GM23338 (cell line): ENCODE data around the gene IYD. TPM values are rescaled to one million over a fixed set of nuclear protein-coding genes. Genes with fewer than 3 reads are reported as not detected.

ENCODE experiments used
- ATAC-seq: fragments of 200-7000 bp; cut with Tn5 transposase; 3 replicates; pipeline ENCODE4 v1.9.1; 2020
- DNase-seq: peaks from one replicate; pipeline ENCODE4 v3.0.0-alpha.2; 2015; ENCODE audit warnings: low spot score
- H2AFZ ChIP-seq: fragments of 200-600 bp; sonication (generic); 2 replicates; pipeline ENCODE4 v1.8.0; 2016; ENCODE audit warnings: antibody characterized with exemption, mild to moderate bottlenecking, moderate library complexity
- H3F3A ChIP-seq: fragments of 200-600 bp; sonication (generic); replicated peaks from 2 replicates; pipeline ENCODE4 v1.8.0; 2017; ENCODE audit warnings: antibody characterized with exemption, mixed run types, low read depth
- H3K27ac ChIP-seq: fragments of 200-600 bp; sonication (generic); 2 replicates; pipeline ENCODE4 v1.6.1; 2016; ENCODE audit warnings: low read depth
- H3K27me3 ChIP-seq: fragments of 200-600 bp; sonication (generic); 2 replicates; pipeline ENCODE4 v1.8.0; 2016; ENCODE audit warnings: mild to moderate bottlenecking, mixed run types, moderate library complexity; ENCODE audit not compliant: insufficient read depth
- H3K36me3 ChIP-seq: fragments of 200-600 bp; sonication (generic); 2 replicates; pipeline ENCODE4 v1.8.0; 2016; ENCODE audit warnings: mild to moderate bottlenecking; ENCODE audit not compliant: insufficient read depth
- H3K4me1 ChIP-seq: fragments of 200-600 bp; sonication (generic); 2 replicates; pipeline ENCODE4 v1.8.0; 2016; ENCODE audit warnings: mild to moderate bottlenecking, moderate library complexity; ENCODE audit not compliant: insufficient read depth
- H3K4me2 ChIP-seq: fragments of 200-600 bp; sonication (generic); 2 replicates; pipeline ENCODE4 v1.7.1; 2017; ENCODE audit warnings: mixed run types
- H3K4me3 ChIP-seq: fragments of 200-600 bp; sonication (generic); 2 replicates; pipeline ENCODE4 v1.6.1; 2016; ENCODE audit warnings: mixed run types
- H3K79me2 ChIP-seq: fragments of 200-600 bp; sonication (generic); replicated peaks from 2 replicates; pipeline ENCODE4 v1.8.0; 2017; ENCODE audit warnings: mild to moderate bottlenecking; ENCODE audit not compliant: insufficient read depth
- H3K9me2 ChIP-seq: fragments of 200-600 bp; sonication (generic); 2 replicates; pipeline ENCODE4 v1.8.0; 2017; ENCODE audit not compliant: insufficient read depth
- H4K20me1 ChIP-seq: fragments of 200-600 bp; sonication (generic); replicated peaks from 2 replicates; pipeline ENCODE4 v1.8.0; 2017; ENCODE audit warnings: mild to moderate bottlenecking; ENCODE audit not compliant: insufficient read depth
- H3K27ac Mint-ChIP-seq: 2 replicates; pipeline ENCODE4 v1.8.0; 2020; ENCODE audit warnings: inconsistent platforms, mild to moderate bottlenecking, moderate library complexity, mixed read lengths
- H3K27me3 Mint-ChIP-seq: 3 replicates; pipeline ENCODE4 v1.8.0; 2022; ENCODE audit warnings: low read depth, mild to moderate bottlenecking, moderate library complexity, mixed read lengths, inconsistent platforms; ENCODE audit not compliant: insufficient read depth, poor library complexity
- H3K36me3 Mint-ChIP-seq: 3 replicates; pipeline ENCODE4 v1.8.0; 2021; ENCODE audit warnings: low read depth, mild to moderate bottlenecking, inconsistent platforms, moderate library complexity, mixed read lengths
- H3K4me1 Mint-ChIP-seq: 3 replicates; pipeline ENCODE4 v1.8.0; 2020; ENCODE audit warnings: mild to moderate bottlenecking, inconsistent platforms, mixed read lengths
- H3K4me3 Mint-ChIP-seq: 3 replicates; pipeline ENCODE4 v1.8.0; 2021; ENCODE audit warnings: moderate library complexity, mild to moderate bottlenecking, inconsistent platforms, mixed read lengths
- H3K9me3 Mint-ChIP-seq: 3 replicates; pipeline ENCODE4 v1.8.0; 2020; ENCODE audit warnings: moderate library complexity, mild to moderate bottlenecking, inconsistent platforms, mixed read lengths
- CREB1 ChIP-seq: fragments of 250-450 bp; sonication (Bioruptor Pico); IDR thresholded peaks from 2 replicates; pipeline ENCODE4 v1.5.0; 2020; ENCODE audit warnings: low read depth, mild to moderate bottlenecking, moderate library complexity
- EZH2 ChIP-seq: fragments of 200-600 bp; sonication (generic); IDR thresholded peaks from one replicate; pipeline ENCODE4 v1.8.0; 2017; ENCODE audit warnings: antibody characterized with exemption, mild to moderate bottlenecking, low read depth; ENCODE audit not compliant: unreplicated experiment
- EZH2phosphoT487 ChIP-seq: fragments of 200-600 bp; sonication (generic); IDR thresholded peaks from one replicate; pipeline ENCODE4 v1.8.1; 2018; ENCODE audit warnings: antibody characterized with exemption; ENCODE audit not compliant: unreplicated experiment
- JUNB ChIP-seq: IDR thresholded peaks from one replicate; pipeline ENCODE4 v1.6.1; 2016; ENCODE audit warnings: antibody characterized with exemption; ENCODE audit not compliant: unreplicated experiment
- NANOG ChIP-seq: IDR thresholded peaks from 2 replicates; pipeline ENCODE4 v1.6.1; 2016; ENCODE audit warnings: antibody characterized with exemption, borderline replicate concordance
- POLR2AphosphoS5 ChIP-seq: IDR thresholded peaks from 2 replicates; pipeline ENCODE4 v1.6.1; 2016; ENCODE audit warnings: antibody characterized with exemption, low read depth
- STAT1 ChIP-seq: IDR thresholded peaks from one replicate; pipeline ENCODE4 v1.6.1; 2016; ENCODE audit warnings: antibody characterized with exemption; ENCODE audit not compliant: unreplicated experiment
- ZNF114 ChIP-seq: fragments of 250-450 bp; sonication (Bioruptor Pico); IDR thresholded peaks from 2 replicates; pipeline ENCODE4 v1.5.0; 2020; ENCODE audit warnings: mild to moderate bottlenecking, moderate library complexity
- ZNF331 ChIP-seq: fragments of 250-450 bp; sonication (Bioruptor Pico); IDR thresholded peaks from 2 replicates; pipeline ENCODE4 v1.5.0; 2020; ENCODE audit warnings: low read depth, mild to moderate bottlenecking, moderate library complexity
- polyA plus RNA-seq: library from polyadenylated mRNA; unstranded; fragments of >200 nt; fragmentation: Nextera tagmentation; extraction: Ambion mirVana; gene quantifications from 2 replicates; pipeline ENCODE4 v1.2.1, GENCODE V29; 2016
- total RNA-seq: library from RNA; depleted of rRNA; stranded (reverse); fragments of >200 nt; shearing (Covaris generic); gene quantifications from 2 replicates; pipeline ENCODE4 v1.2.3, GENCODE V29; 2014
- TF ChIP-seq, protein P1 (sequence below): IDR thresholded peaks from 2 replicates; pipeline ENCODE4 v1.6.1; 2016; ENCODE audit warnings: antibody characterized with exemption
- TF ChIP-seq, protein P2 (sequence below), 2 experiments: fragments of 200-600 bp in 1 of 2; sonication (generic) in 1 of 2; conservative IDR thresholded peaks; 2 replicates each; pipeline versions ENCODE4 v1.5.1 to v1.6.1; 2016 to 2017; ENCODE audit warnings: antibody characterized with exemption in 2 of 2, low read depth in 2 of 2, mild to moderate bottlenecking in 2 of 2, moderate library complexity in 1 of 2
- TF ChIP-seq, protein P3 (sequence below): fragments of 250-450 bp; sonication (Bioruptor Pico); IDR thresholded peaks from 2 replicates; pipeline ENCODE4 v1.5.0; 2020; ENCODE audit warnings: mild to moderate bottlenecking, moderate library complexity
- TF ChIP-seq, protein P4 (sequence below): IDR thresholded peaks from one replicate; pipeline ENCODE4 v1.6.1; 2018; ENCODE audit warnings: antibody characterized with exemption; ENCODE audit not compliant: unreplicated experiment

The IYD gene
- total and polyA plus RNA-seq, 2 experiments from 2014 or later, result not detected

DNA sequence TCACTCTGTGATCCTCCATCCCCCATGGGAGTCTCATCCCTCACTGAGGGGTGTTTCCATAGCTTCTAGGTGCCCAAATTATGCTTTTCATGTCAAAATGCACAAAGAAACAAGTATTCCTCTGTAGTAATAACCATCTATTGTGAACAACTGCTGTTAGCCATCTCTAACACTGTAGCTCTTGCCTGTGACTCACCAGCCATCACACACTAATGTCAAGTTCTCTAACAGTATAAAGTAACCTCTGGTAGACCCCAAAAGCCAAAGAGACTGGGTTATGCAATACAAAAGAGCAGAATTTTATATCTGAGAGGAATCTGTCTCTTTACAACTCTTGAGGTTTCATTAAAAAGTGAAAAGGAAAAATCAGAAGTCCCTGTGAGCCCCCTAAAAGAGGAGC lies 25.4 kb upstream of the IYD start:
- Mint-ChIP-seq H3K4me3 (no peak overlapping the region), H3K9me3 (no peaks in the 10 kb centered on the region), H3K4me1 (peaks cover 2% of the 10 kb centered on the region; the same call in 1 of the 3 replicates), H3K36me3 (no peaks in the 10 kb centered on the region), H3K27me3 (no peaks in the 10 kb centered on the region), H3K27ac (no peak overlapping the region)
- Histone ChIP-seq H3K27me3 (no peaks in the 10 kb centered on the region), H3K36me3 (no peaks in the 10 kb centered on the region), H3K4me2 (no peak overlapping the region), H3K27ac (no peak overlapping the region), H3K9me2 (no peaks in the 10 kb centered on the region), H2AFZ (no peak overlapping the region), H4K20me1 (no peaks in the 10 kb centered on the region), H3K79me2 (no peaks in the 10 kb centered on the region), H3K4me1 (no peaks in the 10 kb centered on the region; the same call in 1 of the 2 replicates), H3F3A (no peaks in the 10 kb centered on the region), H3K4me3 (no peak overlapping the region)
- no peak for DNase-seq
- TF ChIP-seq JUNB (no peak), ZNF114 (CRISPR knock-in tag) (no peak), CREB1 (CRISPR knock-in tag) (no peak), NANOG (no peak), POLR2AphosphoS5 (no peak), EZH2phosphoT487 (no peak), STAT1 (no peak), ZNF331 (no peak), EZH2 (no peak)
- TF ChIP-seq, protein P1, sequence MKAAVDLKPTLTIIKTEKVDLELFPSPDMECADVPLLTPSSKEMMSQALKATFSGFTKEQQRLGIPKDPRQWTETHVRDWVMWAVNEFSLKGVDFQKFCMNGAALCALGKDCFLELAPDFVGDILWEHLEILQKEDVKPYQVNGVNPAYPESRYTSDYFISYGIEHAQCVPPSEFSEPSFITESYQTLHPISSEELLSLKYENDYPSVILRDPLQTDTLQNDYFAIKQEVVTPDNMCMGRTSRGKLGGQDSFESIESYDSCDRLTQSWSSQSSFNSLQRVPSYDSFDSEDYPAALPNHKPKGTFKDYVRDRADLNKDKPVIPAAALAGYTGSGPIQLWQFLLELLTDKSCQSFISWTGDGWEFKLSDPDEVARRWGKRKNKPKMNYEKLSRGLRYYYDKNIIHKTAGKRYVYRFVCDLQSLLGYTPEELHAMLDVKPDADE, result no peak
- TF ChIP-seq, protein P2, sequence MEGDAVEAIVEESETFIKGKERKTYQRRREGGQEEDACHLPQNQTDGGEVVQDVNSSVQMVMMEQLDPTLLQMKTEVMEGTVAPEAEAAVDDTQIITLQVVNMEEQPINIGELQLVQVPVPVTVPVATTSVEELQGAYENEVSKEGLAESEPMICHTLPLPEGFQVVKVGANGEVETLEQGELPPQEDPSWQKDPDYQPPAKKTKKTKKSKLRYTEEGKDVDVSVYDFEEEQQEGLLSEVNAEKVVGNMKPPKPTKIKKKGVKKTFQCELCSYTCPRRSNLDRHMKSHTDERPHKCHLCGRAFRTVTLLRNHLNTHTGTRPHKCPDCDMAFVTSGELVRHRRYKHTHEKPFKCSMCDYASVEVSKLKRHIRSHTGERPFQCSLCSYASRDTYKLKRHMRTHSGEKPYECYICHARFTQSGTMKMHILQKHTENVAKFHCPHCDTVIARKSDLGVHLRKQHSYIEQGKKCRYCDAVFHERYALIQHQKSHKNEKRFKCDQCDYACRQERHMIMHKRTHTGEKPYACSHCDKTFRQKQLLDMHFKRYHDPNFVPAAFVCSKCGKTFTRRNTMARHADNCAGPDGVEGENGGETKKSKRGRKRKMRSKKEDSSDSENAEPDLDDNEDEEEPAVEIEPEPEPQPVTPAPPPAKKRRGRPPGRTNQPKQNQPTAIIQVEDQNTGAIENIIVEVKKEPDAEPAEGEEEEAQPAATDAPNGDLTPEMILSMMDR (conservative IDR thresholded peaks at IDR 0.05; ENCODE audit: low read depth in 2 of 2), result no peak
- TF ChIP-seq, protein P3, sequence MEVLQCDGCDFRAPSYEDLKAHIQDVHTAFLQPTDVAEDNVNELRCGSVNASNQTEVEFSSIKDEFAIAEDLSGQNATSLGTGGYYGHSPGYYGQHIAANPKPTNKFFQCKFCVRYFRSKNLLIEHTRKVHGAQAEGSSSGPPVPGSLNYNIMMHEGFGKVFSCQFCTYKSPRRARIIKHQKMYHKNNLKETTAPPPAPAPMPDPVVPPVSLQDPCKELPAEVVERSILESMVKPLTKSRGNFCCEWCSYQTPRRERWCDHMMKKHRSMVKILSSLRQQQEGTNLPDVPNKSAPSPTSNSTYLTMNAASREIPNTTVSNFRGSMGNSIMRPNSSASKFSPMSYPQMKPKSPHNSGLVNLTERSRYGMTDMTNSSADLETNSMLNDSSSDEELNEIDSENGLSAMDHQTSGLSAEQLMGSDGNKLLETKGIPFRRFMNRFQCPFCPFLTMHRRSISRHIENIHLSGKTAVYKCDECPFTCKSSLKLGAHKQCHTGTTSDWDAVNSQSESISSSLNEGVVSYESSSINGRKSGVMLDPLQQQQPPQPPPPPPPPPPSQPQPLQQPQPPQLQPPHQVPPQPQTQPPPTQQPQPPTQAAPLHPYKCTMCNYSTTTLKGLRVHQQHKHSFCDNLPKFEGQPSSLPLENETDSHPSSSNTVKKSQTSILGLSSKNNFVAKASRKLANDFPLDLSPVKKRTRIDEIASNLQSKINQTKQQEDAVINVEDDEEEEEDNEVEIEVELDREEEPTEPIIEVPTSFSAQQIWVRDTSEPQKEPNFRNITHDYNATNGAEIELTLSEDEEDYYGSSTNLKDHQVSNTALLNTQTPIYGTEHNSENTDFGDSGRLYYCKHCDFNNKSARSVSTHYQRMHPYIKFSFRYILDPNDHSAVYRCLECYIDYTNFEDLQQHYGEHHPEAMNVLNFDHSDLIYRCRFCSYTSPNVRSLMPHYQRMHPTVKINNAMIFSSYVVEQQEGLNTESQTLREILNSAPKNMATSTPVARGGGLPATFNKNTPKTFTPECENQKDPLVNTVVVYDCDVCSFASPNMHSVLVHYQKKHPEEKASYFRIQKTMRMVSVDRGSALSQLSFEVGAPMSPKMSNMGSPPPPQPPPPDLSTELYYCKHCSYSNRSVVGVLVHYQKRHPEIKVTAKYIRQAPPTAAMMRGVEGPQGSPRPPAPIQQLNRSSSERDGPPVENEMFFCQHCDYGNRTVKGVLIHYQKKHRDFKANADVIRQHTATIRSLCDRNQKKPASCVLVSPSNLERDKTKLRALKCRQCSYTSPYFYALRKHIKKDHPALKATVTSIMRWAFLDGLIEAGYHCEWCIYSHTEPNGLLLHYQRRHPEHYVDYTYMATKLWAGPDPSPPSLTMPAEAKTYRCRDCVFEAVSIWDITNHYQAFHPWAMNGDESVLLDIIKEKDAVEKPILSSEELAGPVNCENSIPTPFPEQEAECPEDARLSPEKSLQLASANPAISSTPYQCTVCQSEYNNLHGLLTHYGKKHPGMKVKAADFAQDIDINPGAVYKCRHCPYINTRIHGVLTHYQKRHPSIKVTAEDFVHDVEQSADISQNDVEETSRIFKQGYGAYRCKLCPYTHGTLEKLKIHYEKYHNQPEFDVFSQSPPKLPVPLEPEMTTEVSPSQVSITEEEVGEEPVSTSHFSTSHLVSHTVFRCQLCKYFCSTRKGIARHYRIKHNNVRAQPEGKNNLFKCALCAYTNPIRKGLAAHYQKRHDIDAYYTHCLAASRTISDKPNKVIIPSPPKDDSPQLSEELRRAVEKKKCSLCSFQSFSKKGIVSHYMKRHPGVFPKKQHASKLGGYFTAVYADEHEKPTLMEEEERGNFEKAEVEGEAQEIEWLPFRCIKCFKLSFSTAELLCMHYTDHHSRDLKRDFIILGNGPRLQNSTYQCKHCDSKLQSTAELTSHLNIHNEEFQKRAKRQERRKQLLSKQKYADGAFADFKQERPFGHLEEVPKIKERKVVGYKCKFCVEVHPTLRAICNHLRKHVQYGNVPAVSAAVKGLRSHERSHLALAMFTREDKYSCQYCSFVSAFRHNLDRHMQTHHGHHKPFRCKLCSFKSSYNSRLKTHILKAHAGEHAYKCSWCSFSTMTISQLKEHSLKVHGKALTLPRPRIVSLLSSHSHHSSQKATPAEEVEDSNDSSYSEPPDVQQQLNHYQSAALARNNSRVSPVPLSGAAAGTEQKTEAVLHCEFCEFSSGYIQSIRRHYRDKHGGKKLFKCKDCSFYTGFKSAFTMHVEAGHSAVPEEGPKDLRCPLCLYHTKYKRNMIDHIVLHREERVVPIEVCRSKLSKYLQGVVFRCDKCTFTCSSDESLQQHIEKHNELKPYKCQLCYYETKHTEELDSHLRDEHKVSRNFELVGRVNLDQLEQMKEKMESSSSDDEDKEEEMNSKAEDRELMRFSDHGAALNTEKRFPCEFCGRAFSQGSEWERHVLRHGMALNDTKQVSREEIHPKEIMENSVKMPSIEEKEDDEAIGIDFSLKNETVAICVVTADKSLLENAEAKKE, result no peak
- TF ChIP-seq, protein P4, sequence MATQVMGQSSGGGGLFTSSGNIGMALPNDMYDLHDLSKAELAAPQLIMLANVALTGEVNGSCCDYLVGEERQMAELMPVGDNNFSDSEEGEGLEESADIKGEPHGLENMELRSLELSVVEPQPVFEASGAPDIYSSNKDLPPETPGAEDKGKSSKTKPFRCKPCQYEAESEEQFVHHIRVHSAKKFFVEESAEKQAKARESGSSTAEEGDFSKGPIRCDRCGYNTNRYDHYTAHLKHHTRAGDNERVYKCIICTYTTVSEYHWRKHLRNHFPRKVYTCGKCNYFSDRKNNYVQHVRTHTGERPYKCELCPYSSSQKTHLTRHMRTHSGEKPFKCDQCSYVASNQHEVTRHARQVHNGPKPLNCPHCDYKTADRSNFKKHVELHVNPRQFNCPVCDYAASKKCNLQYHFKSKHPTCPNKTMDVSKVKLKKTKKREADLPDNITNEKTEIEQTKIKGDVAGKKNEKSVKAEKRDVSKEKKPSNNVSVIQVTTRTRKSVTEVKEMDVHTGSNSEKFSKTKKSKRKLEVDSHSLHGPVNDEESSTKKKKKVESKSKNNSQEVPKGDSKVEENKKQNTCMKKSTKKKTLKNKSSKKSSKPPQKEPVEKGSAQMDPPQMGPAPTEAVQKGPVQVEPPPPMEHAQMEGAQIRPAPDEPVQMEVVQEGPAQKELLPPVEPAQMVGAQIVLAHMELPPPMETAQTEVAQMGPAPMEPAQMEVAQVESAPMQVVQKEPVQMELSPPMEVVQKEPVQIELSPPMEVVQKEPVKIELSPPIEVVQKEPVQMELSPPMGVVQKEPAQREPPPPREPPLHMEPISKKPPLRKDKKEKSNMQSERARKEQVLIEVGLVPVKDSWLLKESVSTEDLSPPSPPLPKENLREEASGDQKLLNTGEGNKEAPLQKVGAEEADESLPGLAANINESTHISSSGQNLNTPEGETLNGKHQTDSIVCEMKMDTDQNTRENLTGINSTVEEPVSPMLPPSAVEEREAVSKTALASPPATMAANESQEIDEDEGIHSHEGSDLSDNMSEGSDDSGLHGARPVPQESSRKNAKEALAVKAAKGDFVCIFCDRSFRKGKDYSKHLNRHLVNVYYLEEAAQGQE, result no peak
- ATAC-seq, result no peak
